Raji (cell line): ENCODE measurements around the gene LCLAT1.

ENCODE experiments used
- POLR2A ChIP-seq: IDR thresholded peaks from 2 replicates; pipeline ENCODE4 v1.6.1; 2011; ENCODE audit warnings: low read depth, low read length, control low read depth; ENCODE audit not compliant: insufficient read depth

The LCLAT1 gene

DNA sequence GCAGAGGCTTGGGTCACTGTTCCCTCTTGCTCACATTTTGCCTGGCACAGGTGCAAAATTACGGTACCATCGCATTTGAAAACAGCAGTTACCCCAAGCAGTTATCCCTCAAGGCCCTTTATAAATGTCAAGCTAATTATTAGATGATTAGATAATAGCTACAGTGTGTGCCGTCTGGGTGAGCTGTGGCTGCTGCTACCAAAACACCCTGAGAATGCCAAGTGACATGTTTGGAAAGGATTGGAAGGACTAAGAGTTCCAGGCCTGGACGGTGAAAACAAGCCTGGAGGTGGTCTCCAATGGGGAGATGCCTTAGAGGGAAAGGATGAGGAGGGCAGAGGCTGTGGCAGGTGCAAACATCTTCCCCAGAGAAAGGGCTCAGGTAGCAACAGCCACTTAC is 239.6 kb downstream of the LCLAT1 start:
- TF ChIP-seq POLR2A, result no peak

GRCh38 chr2:30688956-30689401 is 241.9 kb downstream of the LCLAT1 start:
- TF ChIP-seq POLR2A, result no peak

GRCh38 chr2:30689496-30690125 is 242.6 kb downstream of the LCLAT1 start:
- TF ChIP-seq POLR2A, result no peak

- TF ChIP-seq POLR2A, result no peak
Observed at GRCh38 chr2:30690126-30690561, 243.1 kb downstream of the LCLAT1 start.

DNA sequence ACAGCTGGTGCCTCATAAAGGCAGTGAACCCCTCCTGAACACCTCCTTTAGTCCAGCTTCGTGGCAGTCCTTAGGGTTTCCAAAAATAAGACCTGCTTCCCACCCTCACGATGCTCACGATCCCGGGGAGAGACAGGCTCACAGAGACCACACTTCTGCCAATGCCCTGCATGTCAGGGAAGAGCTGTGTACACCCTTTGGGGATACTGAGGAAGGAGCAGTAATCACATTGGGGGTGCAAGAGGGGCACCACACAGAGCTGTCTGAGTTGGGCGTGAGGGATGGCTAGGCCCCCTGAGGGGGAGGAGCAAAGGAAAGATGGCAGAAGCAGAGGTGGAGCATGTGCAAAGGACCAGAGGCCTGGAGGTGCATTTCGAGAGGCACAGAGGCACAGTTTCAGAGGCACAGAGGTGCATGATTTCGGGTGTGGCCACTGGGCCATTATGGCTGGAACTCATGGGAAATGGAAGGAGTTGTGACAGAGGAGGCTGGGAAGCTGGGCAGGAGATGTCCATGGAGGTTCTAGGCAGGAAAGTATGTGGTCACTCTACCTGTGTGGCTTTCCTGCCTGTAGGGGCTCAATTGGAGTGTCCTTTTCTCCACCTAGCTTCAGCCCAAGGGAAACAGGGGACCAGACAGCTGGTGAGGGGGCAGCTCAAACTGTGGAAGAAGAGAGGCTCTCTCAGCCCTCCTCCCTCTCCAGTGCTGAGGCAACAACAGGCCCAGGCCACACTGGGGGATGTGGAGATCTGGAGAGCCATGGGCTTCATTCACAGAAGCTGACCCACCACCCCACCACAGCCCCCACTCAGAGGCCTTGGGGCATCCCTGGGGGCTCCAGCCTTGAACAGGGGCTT is 244.3 kb downstream of the LCLAT1 start:
- no peak for TF ChIP-seq POLR2A

GRCh38 chr2:30691948-30692828 is 245.1 kb downstream of the LCLAT1 start:
- no peak for TF ChIP-seq POLR2A

DNA sequence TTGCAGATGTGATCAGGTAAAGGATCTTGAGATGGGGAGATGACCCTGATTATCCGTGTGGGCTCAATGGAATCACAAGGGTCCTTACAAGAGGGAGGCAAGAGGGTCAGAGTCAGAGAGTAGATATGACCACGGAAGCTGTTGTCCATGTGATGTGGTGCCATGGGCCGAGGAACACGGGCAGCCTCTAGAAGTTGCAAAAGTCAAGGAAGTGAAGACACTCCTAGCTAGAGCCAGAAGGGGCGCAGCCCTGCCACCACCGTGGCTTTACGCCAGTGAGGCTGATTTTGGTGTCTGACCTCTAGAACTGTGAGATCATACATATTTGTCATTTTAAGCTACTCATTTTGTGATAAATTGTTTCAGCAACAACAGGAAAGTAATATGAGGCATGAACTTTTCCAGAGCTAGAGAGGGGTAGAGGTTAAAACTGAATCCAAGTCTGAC is 245.8 kb downstream of the LCLAT1 start:
- TF ChIP-seq POLR2A, result no peak
